GM12878 (cell line): Measurements from ENCODE around the gene SGCD. TPM values are rescaled to one million over a fixed set of nuclear protein-coding genes. Genes with fewer than 3 reads are reported as not detected.

Experiments used
- ATAC-seq: fragments of 200-7000 bp; cut with Tn5 transposase; 3 replicates; pipeline ENCODE4 v1.9.1; 2020; ENCODE audit warnings: mild to moderate bottlenecking, moderate library complexity
- BruUV-seq: library from RNA; stranded (reverse); fragments of 400-500 nt; replicated peaks from 2 replicates; lab custom pipeline; 2021; lab: Mats Ljungman, UMichigan
- CTCF ChIA-PET: fragments of 300-600 bp; sonication (Branson Sonifier 250); formaldehyde crosslinking; extraction: SDS; loops from one replicate; lab custom pipeline; 2021; ENCODE audit warnings: inconsistent platforms; lab: Yijun Ruan, JAX
- POLR2A ChIA-PET: fragments of 350-600 bp; formaldehyde crosslinking; extraction: SDS; loops from one replicate; lab custom pipeline; 2021; ENCODE audit warnings: inconsistent platforms; lab: Charles Lee
- RAD21 ChIA-PET: fragments of 300-600 bp; sonication (Branson Sonifier 250); formaldehyde crosslinking; loops from one replicate; lab custom pipeline; 2023; ENCODE audit warnings: antibody characterized with exemption; ENCODE audit not compliant: unreplicated experiment; lab: Charles Lee
- SMC1A ChIA-PET: fragments of 300-600 bp; sonication (Branson Sonifier 250); formaldehyde crosslinking; loops from one replicate; lab custom pipeline; 2023; ENCODE audit not compliant: unreplicated experiment, uncharacterized antibody; lab: Charles Lee
- DNase-seq: peaks from one replicate; pipeline ENCODE4 v3.0.0-alpha.2; 2011; ENCODE audit warnings: low read depth, low spot score
- FAIRE-seq: peaks from 3 replicates; lab custom pipeline; 2011; peaks lifted over from hg19 to GRCh38; lab: Jason Lieb, UNC
- H2AFZ ChIP-seq: 2 replicates; pipeline ENCODE4 v1.6.0; 2011; ENCODE audit warnings: low read depth, low read length, control low read depth; ENCODE audit not compliant: control insufficient read depth
- H3K27ac ChIP-seq: 2 replicates; pipeline ENCODE4 v1.5.1; 2011; ENCODE audit warnings: control low read depth; ENCODE audit not compliant: control insufficient read depth, insufficient read depth
- H3K27me3 ChIP-seq, 2 experiments: replicated peaks in 1 of 2; 2 replicates each; pipeline versions ENCODE4 v1.6.0 to v1.6.1; 2011; ENCODE audit warnings: low read length in 1 of 2; ENCODE audit not compliant: control insufficient read depth in 2 of 2, insufficient read depth in 2 of 2
- H3K36me3 ChIP-seq, 2 experiments: 2 replicates each; pipeline ENCODE4 v1.5.1; 2011; ENCODE audit warnings: low read length in 1 of 2; ENCODE audit not compliant: control insufficient read depth in 2 of 2, insufficient read depth in 2 of 2
- H3K4me1 ChIP-seq: 2 replicates; pipeline ENCODE4 v1.6.1; 2011; ENCODE audit warnings: mild to moderate bottlenecking, low read length, moderate library complexity, mixed read lengths; ENCODE audit not compliant: control insufficient read depth, insufficient read depth
- H3K4me2 ChIP-seq: 2 replicates; pipeline ENCODE4 v1.6.0; 2011; ENCODE audit warnings: control low read depth; ENCODE audit not compliant: control insufficient read depth, insufficient read depth
- H3K4me3 ChIP-seq: fragments of 200-600 bp; sonication (generic); 2 replicates; pipeline ENCODE4 v1.5.1; 2016
- H3K79me2 ChIP-seq: 2 replicates; pipeline ENCODE4 v1.6.0; 2011; ENCODE audit warnings: low read length; ENCODE audit not compliant: control insufficient read depth, insufficient read depth
- H3K9ac ChIP-seq: 2 replicates; pipeline ENCODE4 v1.8.0; 2011; ENCODE audit warnings: low read length, control low read depth, mixed read lengths; ENCODE audit not compliant: control insufficient read depth, insufficient read depth
- H3K9me3 ChIP-seq: replicated peaks from 3 replicates; pipeline ENCODE4 v1.5.1; 2011; ENCODE audit warnings: mild to moderate bottlenecking, low read length; ENCODE audit not compliant: control insufficient read depth, insufficient read depth
- H4K20me1 ChIP-seq: 2 replicates; pipeline ENCODE4 v1.6.0; 2011; ENCODE audit not compliant: control insufficient read depth, insufficient read depth
- ATF7 ChIP-seq: fragments of 450-650 bp; IDR thresholded peaks from 2 replicates; pipeline ENCODE4 v1.6.1; 2016; ENCODE audit warnings: low read depth, mild to moderate bottlenecking
- GATAD2B ChIP-seq: fragments of 450-650 bp; conservative IDR thresholded peaks from 2 replicates; pipeline ENCODE4 v1.6.1; 2017; ENCODE audit warnings: low read depth, mild to moderate bottlenecking, moderate library complexity
- HSF1 ChIP-seq: fragments of 150-350 bp; IDR thresholded peaks from 2 replicates; pipeline ENCODE4 v1.6.1; 2014; ENCODE audit warnings: mild to moderate bottlenecking, low read depth, low read length
- MEF2B ChIP-seq: fragments of 450-650 bp; IDR thresholded peaks from 2 replicates; pipeline ENCODE4 v1.6.1; 2018; ENCODE audit warnings: mild to moderate bottlenecking, moderate library complexity; ENCODE audit not compliant: partially characterized antibody, poor library complexity, severe bottlenecking
- NBN ChIP-seq: fragments of 450-650 bp; IDR thresholded peaks from 2 replicates; pipeline ENCODE4 v1.6.1; 2016
- NFIC ChIP-seq: IDR thresholded peaks from 2 replicates; pipeline ENCODE4 v1.6.1; 2012; ENCODE audit warnings: low read depth, mild to moderate bottlenecking, inconsistent platforms, low read length, moderate library complexity
- NR2C1 ChIP-seq: fragments of 450-650 bp; IDR thresholded peaks from 2 replicates; pipeline ENCODE4 v1.6.1; 2017; ENCODE audit warnings: antibody characterized with exemption, mild to moderate bottlenecking, moderate library complexity
- NR2F1 ChIP-seq: fragments of 450-650 bp; conservative IDR thresholded peaks from 2 replicates; pipeline ENCODE4 v1.6.1; 2017; ENCODE audit warnings: mild to moderate bottlenecking
- SMAD1 ChIP-seq: fragments of 450-650 bp; IDR thresholded peaks from 2 replicates; pipeline ENCODE4 v1.6.1; 2018; ENCODE audit warnings: mild to moderate bottlenecking, low read depth; ENCODE audit not compliant: partially characterized antibody
- ZNF274 ChIP-seq: IDR thresholded peaks from one replicate; pipeline ENCODE4 v1.8.0; 2011; ENCODE audit not compliant: insufficient read length, insufficient read depth
- ZNF384 ChIP-seq: IDR thresholded peaks from 2 replicates; pipeline ENCODE4 v1.6.1; 2012; ENCODE audit warnings: low read depth, mild to moderate bottlenecking, low read length, improper control_type of control experiment, borderline replicate concordance
- in situ Hi-C: fragments of 300-500 bp; cut with MboI; formaldehyde crosslinking; loops from 9 replicates; pipeline ENCODE4 v1.14.3; 2018; ENCODE audit warnings: mixed read lengths
- intact Hi-C: fragments of 100-400 bp; cut with micrococcal nuclease; formaldehyde crosslinking; loops from one replicate; pipeline ENCODE4 v1.14.2; 2022; ENCODE audit not compliant: unreplicated experiment
- polyA plus RNA-seq, 11 experiments: library from polyadenylated mRNA; depleted of rRNA in 4 of 11; unstranded in 6 of 11; stranded (reverse) in 5 of 11; fragments of >200 nt; fragmentation: Nextera tagmentation in 4 of 11; fragmentation: Illumina TruSeq in 1 of 11; extraction: Ambion mirVana in 4 of 11; extraction: Trizol in 1 of 11; gene quantifications; 1 replicate in 1 of 11; 2 replicates in 10 of 11; pipeline versions ENCODE4 v1.2.1 to v1.2.3, GENCODE V29; 2011 to 2016; ENCODE audit warnings: inconsistent platforms in 2 of 11, missing spikeins in 2 of 11, low read depth in 1 of 11
- total RNA-seq, 4 experiments: library from RNA; depleted of rRNA in 3 of 4; stranded (reverse); fragments of >200 nt in 3 of 4; fragmentation: Illumina TruSeq in 1 of 4; extraction: Trizol in 1 of 4; gene quantifications; 2 replicates each; pipeline versions ENCODE4 v1.2.1 to v1.2.3, GENCODE V29; 2013 to 2021

Gene SGCD
- total and polyA plus RNA-seq, 10 of the 15 experiments (the other 5 are each of a cell fraction or from before 2014, with no cell fraction given) = 0.06 TPM; not detected in 9

- TF ChIP-seq ATF7 (no peak), NR2F1 (no peak), NFIC (no peak), ZNF384 (no peak), ZNF274 (no peak), NBN (no peak), SMAD1 (no peak), HSF1 (no peak)
Measured at GRCh38 chr5:156351423-156351822, 24.5 kb downstream of the SGCD start (continued).

GRCh38 chr5:156354571-156354970, 27.6 kb downstream of the SGCD start:
- Histone ChIP-seq H3K9ac (no peak overlapping the region), H3K9me3 (no peaks in the 10 kb centered on the region), H3K4me2 (no peak overlapping the region), H2AFZ (no peak overlapping the region), H3K4me3 (no peak overlapping the region), H3K27ac (no peak overlapping the region), H3K4me1 (no peaks in the 10 kb centered on the region), H4K20me1 (no peaks in the 10 kb centered on the region), H3K36me3 (no peaks in the 10 kb centered on the region), H3K27me3 (no peaks in the 10 kb centered on the region), H3K79me2 (no peaks in the 10 kb centered on the region)
- ChIA-PET POLR2A (no interaction called here), RAD21 (no interaction called here), SMC1A (interaction anchor here (1.0 to 1.2 kb wide), 3 partner anchors 12 to 42 kb away, joined by 3 to 4 read pairs (median 4); no protein-coding TSS in a partner anchor), CTCF (no interaction called here)
- in situ Hi-C loops = no loop called here
- no TSS peak for BruUV-seq
- FAIRE-seq (no peak), DNase-seq (no peak), ATAC-seq (no peak)
- peak; percentile 21 for TF ChIP-seq MEF2B
- no peak for TF ChIP-seq GATAD2B
- TF ChIP-seq NR2C1 = no peak
- intact Hi-C loops = no loop called here
